GM23338 (cell line): ENCODE results near the gene MPIG6B. TPM values are rescaled to one million over a fixed set of nuclear protein-coding genes. Genes with fewer than 3 reads are reported as not detected.

Experiments
- ATAC-seq: fragments of 200-7000 bp; cut with Tn5 transposase; 3 replicates; pipeline ENCODE4 v1.9.1; 2020
- DNase-seq: peaks from one replicate; pipeline ENCODE4 v3.0.0-alpha.2; 2015; ENCODE audit warnings: low spot score
- H2AFZ ChIP-seq: fragments of 200-600 bp; sonication (generic); 2 replicates; pipeline ENCODE4 v1.8.0; 2016; ENCODE audit warnings: antibody characterized with exemption, mild to moderate bottlenecking, moderate library complexity
- H3F3A ChIP-seq: fragments of 200-600 bp; sonication (generic); replicated peaks from 2 replicates; pipeline ENCODE4 v1.8.0; 2017; ENCODE audit warnings: antibody characterized with exemption, mixed run types, low read depth
- H3K27ac ChIP-seq: fragments of 200-600 bp; sonication (generic); 2 replicates; pipeline ENCODE4 v1.6.1; 2016; ENCODE audit warnings: low read depth
- H3K27me3 ChIP-seq: fragments of 200-600 bp; sonication (generic); 2 replicates; pipeline ENCODE4 v1.8.0; 2016; ENCODE audit warnings: mild to moderate bottlenecking, mixed run types, moderate library complexity; ENCODE audit not compliant: insufficient read depth
- H3K36me3 ChIP-seq: fragments of 200-600 bp; sonication (generic); 2 replicates; pipeline ENCODE4 v1.8.0; 2016; ENCODE audit warnings: mild to moderate bottlenecking; ENCODE audit not compliant: insufficient read depth
- H3K4me1 ChIP-seq: fragments of 200-600 bp; sonication (generic); 2 replicates; pipeline ENCODE4 v1.8.0; 2016; ENCODE audit warnings: mild to moderate bottlenecking, moderate library complexity; ENCODE audit not compliant: insufficient read depth
- H3K4me2 ChIP-seq: fragments of 200-600 bp; sonication (generic); 2 replicates; pipeline ENCODE4 v1.7.1; 2017; ENCODE audit warnings: mixed run types
- H3K4me3 ChIP-seq: fragments of 200-600 bp; sonication (generic); 2 replicates; pipeline ENCODE4 v1.6.1; 2016; ENCODE audit warnings: mixed run types
- H3K79me2 ChIP-seq: fragments of 200-600 bp; sonication (generic); replicated peaks from 2 replicates; pipeline ENCODE4 v1.8.0; 2017; ENCODE audit warnings: mild to moderate bottlenecking; ENCODE audit not compliant: insufficient read depth
- H3K9me2 ChIP-seq: fragments of 200-600 bp; sonication (generic); 2 replicates; pipeline ENCODE4 v1.8.0; 2017; ENCODE audit not compliant: insufficient read depth
- H4K20me1 ChIP-seq: fragments of 200-600 bp; sonication (generic); replicated peaks from 2 replicates; pipeline ENCODE4 v1.8.0; 2017; ENCODE audit warnings: mild to moderate bottlenecking; ENCODE audit not compliant: insufficient read depth
- H3K27ac Mint-ChIP-seq: 2 replicates; pipeline ENCODE4 v1.8.0; 2020; ENCODE audit warnings: inconsistent platforms, mild to moderate bottlenecking, moderate library complexity, mixed read lengths
- H3K27me3 Mint-ChIP-seq: 3 replicates; pipeline ENCODE4 v1.8.0; 2022; ENCODE audit warnings: low read depth, mild to moderate bottlenecking, moderate library complexity, mixed read lengths, inconsistent platforms; ENCODE audit not compliant: insufficient read depth, poor library complexity
- H3K36me3 Mint-ChIP-seq: 3 replicates; pipeline ENCODE4 v1.8.0; 2021; ENCODE audit warnings: low read depth, mild to moderate bottlenecking, inconsistent platforms, moderate library complexity, mixed read lengths
- H3K4me1 Mint-ChIP-seq: 3 replicates; pipeline ENCODE4 v1.8.0; 2020; ENCODE audit warnings: mild to moderate bottlenecking, inconsistent platforms, mixed read lengths
- H3K4me3 Mint-ChIP-seq: 3 replicates; pipeline ENCODE4 v1.8.0; 2021; ENCODE audit warnings: moderate library complexity, mild to moderate bottlenecking, inconsistent platforms, mixed read lengths
- H3K9me3 Mint-ChIP-seq: 3 replicates; pipeline ENCODE4 v1.8.0; 2020; ENCODE audit warnings: moderate library complexity, mild to moderate bottlenecking, inconsistent platforms, mixed read lengths
- ETS1 ChIP-seq: IDR thresholded peaks from 2 replicates; pipeline ENCODE4 v1.6.1; 2016; ENCODE audit warnings: antibody characterized with exemption
- EZH2 ChIP-seq: fragments of 200-600 bp; sonication (generic); IDR thresholded peaks from one replicate; pipeline ENCODE4 v1.8.0; 2017; ENCODE audit warnings: antibody characterized with exemption, mild to moderate bottlenecking, low read depth; ENCODE audit not compliant: unreplicated experiment
- EZH2phosphoT487 ChIP-seq: fragments of 200-600 bp; sonication (generic); IDR thresholded peaks from one replicate; pipeline ENCODE4 v1.8.1; 2018; ENCODE audit warnings: antibody characterized with exemption; ENCODE audit not compliant: unreplicated experiment
- JUNB ChIP-seq: IDR thresholded peaks from one replicate; pipeline ENCODE4 v1.6.1; 2016; ENCODE audit warnings: antibody characterized with exemption; ENCODE audit not compliant: unreplicated experiment
- NANOG ChIP-seq: IDR thresholded peaks from 2 replicates; pipeline ENCODE4 v1.6.1; 2016; ENCODE audit warnings: antibody characterized with exemption, borderline replicate concordance
- POLR2AphosphoS5 ChIP-seq: IDR thresholded peaks from 2 replicates; pipeline ENCODE4 v1.6.1; 2016; ENCODE audit warnings: antibody characterized with exemption, low read depth
- REST ChIP-seq: IDR thresholded peaks from one replicate; pipeline ENCODE4 v1.6.1; 2018; ENCODE audit warnings: antibody characterized with exemption; ENCODE audit not compliant: unreplicated experiment
- ZNF114 ChIP-seq: fragments of 250-450 bp; sonication (Bioruptor Pico); IDR thresholded peaks from 2 replicates; pipeline ENCODE4 v1.5.0; 2020; ENCODE audit warnings: mild to moderate bottlenecking, moderate library complexity
- ZNF331 ChIP-seq: fragments of 250-450 bp; sonication (Bioruptor Pico); IDR thresholded peaks from 2 replicates; pipeline ENCODE4 v1.5.0; 2020; ENCODE audit warnings: low read depth, mild to moderate bottlenecking, moderate library complexity
- ZNF462 ChIP-seq: fragments of 250-450 bp; sonication (Bioruptor Pico); IDR thresholded peaks from 2 replicates; pipeline ENCODE4 v1.5.0; 2020; ENCODE audit warnings: mild to moderate bottlenecking, moderate library complexity
- polyA plus RNA-seq: library from polyadenylated mRNA; unstranded; fragments of >200 nt; fragmentation: Nextera tagmentation; extraction: Ambion mirVana; gene quantifications from 2 replicates; pipeline ENCODE4 v1.2.1, GENCODE V29; 2016
- total RNA-seq: library from RNA; depleted of rRNA; stranded (reverse); fragments of >200 nt; shearing (Covaris generic); gene quantifications from 2 replicates; pipeline ENCODE4 v1.2.3, GENCODE V29; 2014
- TF ChIP-seq, protein P1 (sequence below), 2 experiments: fragments of 200-600 bp in 1 of 2; sonication (generic) in 1 of 2; conservative IDR thresholded peaks; 2 replicates each; pipeline versions ENCODE4 v1.5.1 to v1.6.1; 2016 to 2017; ENCODE audit warnings: antibody characterized with exemption in 2 of 2, low read depth in 2 of 2, mild to moderate bottlenecking in 2 of 2, moderate library complexity in 1 of 2

The MPIG6B gene
- total and polyA plus RNA-seq, 2 experiments from 2014 or later: 0.13 TPM; not detected in 1

GRCh38 chr6:31761343-31761742 is 38.2 kb downstream of the MPIG6B start:
- H3K4me1 Mint-ChIP-seq: peaks cover 21% of the 10 kb centered on the region
- no peak overlapping the region for H2AFZ ChIP-seq
- 0 out of 2 replicates have a peak, but pooled peaks cover 2% of the 10 kb centered on the region for H3F3A ChIP-seq
- no peaks in the 10 kb centered on the region for H3K36me3 ChIP-seq
- ATAC-seq (no peak), DNase-seq (no peak)
- H3K79me2 ChIP-seq: no peaks in the 10 kb centered on the region
- no peaks in the 10 kb centered on the region for H3K27me3 ChIP-seq
- H3K4me3 Mint-ChIP-seq: no peak overlapping the region
- no peak overlapping the region for H3K27ac Mint-ChIP-seq
- H4K20me1 ChIP-seq: no peaks in the 10 kb centered on the region
- TF ChIP-seq EZH2phosphoT487: no peak
- TF ChIP-seq JUNB: no peak
- TF ChIP-seq EZH2: no peak
- TF ChIP-seq ZNF331 (CRISPR knock-in tag): no peak
- no peak for TF ChIP-seq ZNF462 (CRISPR knock-in tag)
- no peak for TF ChIP-seq REST
- no peak for TF ChIP-seq ETS1
- TF ChIP-seq POLR2AphosphoS5: no peak
- TF ChIP-seq ZNF114 (CRISPR knock-in tag): no peak
- TF ChIP-seq NANOG: no peak
- TF ChIP-seq, protein P1, sequence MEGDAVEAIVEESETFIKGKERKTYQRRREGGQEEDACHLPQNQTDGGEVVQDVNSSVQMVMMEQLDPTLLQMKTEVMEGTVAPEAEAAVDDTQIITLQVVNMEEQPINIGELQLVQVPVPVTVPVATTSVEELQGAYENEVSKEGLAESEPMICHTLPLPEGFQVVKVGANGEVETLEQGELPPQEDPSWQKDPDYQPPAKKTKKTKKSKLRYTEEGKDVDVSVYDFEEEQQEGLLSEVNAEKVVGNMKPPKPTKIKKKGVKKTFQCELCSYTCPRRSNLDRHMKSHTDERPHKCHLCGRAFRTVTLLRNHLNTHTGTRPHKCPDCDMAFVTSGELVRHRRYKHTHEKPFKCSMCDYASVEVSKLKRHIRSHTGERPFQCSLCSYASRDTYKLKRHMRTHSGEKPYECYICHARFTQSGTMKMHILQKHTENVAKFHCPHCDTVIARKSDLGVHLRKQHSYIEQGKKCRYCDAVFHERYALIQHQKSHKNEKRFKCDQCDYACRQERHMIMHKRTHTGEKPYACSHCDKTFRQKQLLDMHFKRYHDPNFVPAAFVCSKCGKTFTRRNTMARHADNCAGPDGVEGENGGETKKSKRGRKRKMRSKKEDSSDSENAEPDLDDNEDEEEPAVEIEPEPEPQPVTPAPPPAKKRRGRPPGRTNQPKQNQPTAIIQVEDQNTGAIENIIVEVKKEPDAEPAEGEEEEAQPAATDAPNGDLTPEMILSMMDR (conservative IDR thresholded peaks at IDR 0.05; ENCODE audit: low read depth in 2 of 2): no peak
- H3K4me3 ChIP-seq: no peak overlapping the region
- peaks cover 7% of the 10 kb centered on the region for H3K27me3 Mint-ChIP-seq
- peaks cover 22% of the 10 kb centered on the region for H3K36me3 Mint-ChIP-seq
- no peak overlapping the region for H3K4me2 ChIP-seq
- no peaks in the 10 kb centered on the region for H3K9me2 ChIP-seq
- no peak overlapping the region for H3K27ac ChIP-seq
- H3K9me3 Mint-ChIP-seq: no peaks in the 10 kb centered on the region; the same call in 2 of the 3 replicates
- H3K4me1 ChIP-seq: peaks cover 9% of the 10 kb centered on the region; the same call in 1 of the 2 replicates
